HepG2 (cell line): ENCODE data around the gene CTSZ. TPM values are rescaled to one million over a fixed set of nuclear protein-coding genes. Genes with fewer than 3 reads are reported as not detected.

Source experiments
- DNMT3B ChIP-seq: conservative IDR thresholded peaks from 2 replicates; pipeline ENCODE4 v1.6.1; 2016; ENCODE audit warnings: missing biosample characterization, control low read depth
- GLI4 ChIP-seq: sonication (generic); formaldehyde crosslinking; IDR thresholded peaks from 2 replicates; pipeline ENCODE4 v1.5.1; 2020; ENCODE audit warnings: missing genetic modification reagents, mild to moderate bottlenecking, moderate library complexity, borderline replicate concordance
- HNF4A ChIP-seq: sonication (generic); formaldehyde crosslinking; IDR thresholded peaks from 2 replicates; pipeline ENCODE4 v1.4.0; 2020; ENCODE audit warnings: missing genetic modification reagents
- KLF12 ChIP-seq: sonication (generic); formaldehyde crosslinking; IDR thresholded peaks from 2 replicates; pipeline ENCODE4 v1.4.0; 2020; ENCODE audit warnings: missing genetic modification reagents, borderline replicate concordance
- MXI1 ChIP-seq: IDR thresholded peaks from 3 replicates; pipeline ENCODE4 v1.6.1; 2012; ENCODE audit warnings: low read depth, low read length, inconsistent platforms, borderline replicate concordance
- NCOR1 ChIP-seq: fragments of 200-600 bp; sonication (generic); IDR thresholded peaks from 2 replicates; pipeline ENCODE4 v1.7.0; 2017; ENCODE audit warnings: antibody characterized with exemption, low read length, borderline replicate concordance
- NR2F2 ChIP-seq: IDR thresholded peaks from 2 replicates; pipeline ENCODE4 v1.6.1; 2012; ENCODE audit warnings: low read depth, inconsistent platforms, borderline replicate concordance
- SATB2 ChIP-seq: sonication (generic); formaldehyde crosslinking; IDR thresholded peaks from 2 replicates; pipeline ENCODE4 v1.5.0; 2020; ENCODE audit warnings: missing genetic modification reagents
- SOX6 ChIP-seq, 2 experiments: fragments of 450-650 bp in 1 of 2; sonication (generic) in 1 of 2; formaldehyde crosslinking in 1 of 2; IDR thresholded peaks; 2 replicates each; pipeline versions ENCODE4 v1.4.0 to v1.6.1; 2017 to 2020; ENCODE audit warnings: antibody characterized with exemption in 1 of 2, mild to moderate bottlenecking in 1 of 2, missing genetic modification reagents in 1 of 2
- SP2 ChIP-seq: sonication (generic); formaldehyde crosslinking; IDR thresholded peaks from 2 replicates; pipeline ENCODE4 v1.5.1; 2020; ENCODE audit warnings: mild to moderate bottlenecking, missing genetic modification reagents
- SP4 ChIP-seq: sonication (generic); formaldehyde crosslinking; IDR thresholded peaks from 2 replicates; pipeline ENCODE4 v1.8.1; 2023; ENCODE audit warnings: mild to moderate bottlenecking, missing genetic modification reagents
- TSC22D2 ChIP-seq: sonication (generic); formaldehyde crosslinking; IDR thresholded peaks from 2 replicates; pipeline ENCODE4 v1.5.1; 2020; ENCODE audit warnings: missing genetic modification reagents, mild to moderate bottlenecking, borderline replicate concordance
- ZNF253 ChIP-seq: sonication (generic); formaldehyde crosslinking; IDR thresholded peaks from 2 replicates; pipeline ENCODE4 v1.8.0; 2022; ENCODE audit warnings: mild to moderate bottlenecking, missing genetic modification reagents, borderline replicate concordance
- ZNF329 ChIP-seq: sonication (generic); formaldehyde crosslinking; IDR thresholded peaks from 2 replicates; pipeline ENCODE4 v1.9.0; 2021; ENCODE audit warnings: low read depth, mild to moderate bottlenecking, missing genetic modification reagents
- ZNF546 ChIP-seq: sonication (generic); formaldehyde crosslinking; conservative IDR thresholded peaks from 2 replicates; pipeline ENCODE4 v1.8.1; 2023; ENCODE audit warnings: mild to moderate bottlenecking, missing genetic modification reagents
- ZSCAN22 ChIP-seq: sonication (generic); formaldehyde crosslinking; IDR thresholded peaks from 2 replicates; pipeline ENCODE4 v1.4.0; 2020; ENCODE audit warnings: mild to moderate bottlenecking, missing genetic modification reagents
- polyA plus RNA-seq, 8 experiments: library from polyadenylated mRNA; depleted of rRNA in 3 of 8; stranded (reverse) in 7 of 8; unstranded in 1 of 8; fragments of >200 nt; fragmentation: Illumina TruSeq in 4 of 8; extraction: Trizol in 4 of 8; gene quantifications; 2 replicates each; pipeline versions ENCODE4 v1.2.1 to v1.2.3, GENCODE V29; 2011 to 2016; ENCODE audit warnings: low read depth in 4 of 8, missing spikeins in 1 of 8, mixed read lengths in 1 of 8; ENCODE audit not compliant: insufficient read depth in 1 of 8
- total RNA-seq, 5 experiments: library from RNA; depleted of rRNA; stranded (reverse); fragments of >200 nt; fragmentation: Illumina TruSeq; extraction: Trizol; gene quantifications; 2 replicates each; pipeline ENCODE4 v1.2.3, GENCODE V29; 2016; ENCODE audit warnings: low read depth in 1 of 5
- TF ChIP-seq, protein P1 (sequence below): IDR thresholded peaks from 2 replicates; pipeline ENCODE4 v1.6.1; 2016; ENCODE audit warnings: mild to moderate bottlenecking
- TF ChIP-seq, protein P2 (sequence below): sonication (generic); formaldehyde crosslinking; IDR thresholded peaks from 2 replicates; pipeline ENCODE4 v1.4.0; 2020; ENCODE audit warnings: missing genetic modification reagents
- TF ChIP-seq, protein P3 (sequence below): sonication (generic); formaldehyde crosslinking; IDR thresholded peaks from 2 replicates; pipeline ENCODE4 v1.4.0; 2020; ENCODE audit warnings: missing genetic modification reagents, borderline replicate concordance
- TF ChIP-seq, protein P4 (sequence below): sonication (generic); formaldehyde crosslinking; conservative IDR thresholded peaks from 2 replicates; pipeline ENCODE4 v1.4.0; 2020; ENCODE audit warnings: mild to moderate bottlenecking, missing genetic modification reagents, moderate library complexity
- TF ChIP-seq, protein P5 (sequence below): sonication (generic); formaldehyde crosslinking; conservative IDR thresholded peaks from 2 replicates; pipeline ENCODE4 v1.4.0; 2020; ENCODE audit warnings: missing genetic modification reagents

The CTSZ gene
- total and polyA plus RNA-seq, 2 of the 13 experiments (the other 11 are each of a cell fraction or from before 2014, with no cell fraction given) = 0.33 TPM; not detected in 1

DNA sequence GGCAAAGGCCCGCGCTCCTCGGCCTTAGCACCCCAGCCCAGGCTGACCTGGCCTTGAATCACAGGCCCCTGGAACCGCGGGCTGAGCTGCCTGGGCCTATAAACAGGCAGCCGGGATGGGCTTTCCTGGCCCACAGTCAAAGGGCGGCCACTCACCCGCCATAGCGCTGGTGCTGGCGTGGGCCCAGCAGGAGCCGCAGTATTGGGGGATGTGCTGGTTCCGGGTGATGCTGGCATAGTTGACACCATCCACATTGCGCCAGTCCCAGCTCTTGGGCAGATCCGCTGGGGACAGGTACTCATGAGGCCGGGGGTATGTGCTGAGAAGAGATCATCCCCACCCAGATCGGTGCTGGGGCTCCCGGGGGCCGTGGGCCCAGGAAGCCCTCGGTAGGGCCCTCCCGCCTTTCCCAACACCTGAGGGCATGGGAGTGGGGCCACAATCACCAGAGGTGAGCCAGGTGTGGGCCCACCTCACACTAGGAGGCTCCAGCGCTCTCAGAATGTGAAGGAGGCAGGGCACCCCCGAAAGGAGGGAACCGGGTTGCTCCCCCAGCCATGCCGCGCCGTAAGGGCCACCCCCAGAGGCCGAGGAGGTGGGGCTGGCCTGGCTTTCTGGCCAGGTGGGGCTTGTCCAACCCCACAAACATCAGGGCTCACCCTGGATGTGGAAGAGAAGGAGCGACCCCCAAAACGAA is 739 bp downstream of the CTSZ start (continued):
- TF ChIP-seq, protein P1, sequence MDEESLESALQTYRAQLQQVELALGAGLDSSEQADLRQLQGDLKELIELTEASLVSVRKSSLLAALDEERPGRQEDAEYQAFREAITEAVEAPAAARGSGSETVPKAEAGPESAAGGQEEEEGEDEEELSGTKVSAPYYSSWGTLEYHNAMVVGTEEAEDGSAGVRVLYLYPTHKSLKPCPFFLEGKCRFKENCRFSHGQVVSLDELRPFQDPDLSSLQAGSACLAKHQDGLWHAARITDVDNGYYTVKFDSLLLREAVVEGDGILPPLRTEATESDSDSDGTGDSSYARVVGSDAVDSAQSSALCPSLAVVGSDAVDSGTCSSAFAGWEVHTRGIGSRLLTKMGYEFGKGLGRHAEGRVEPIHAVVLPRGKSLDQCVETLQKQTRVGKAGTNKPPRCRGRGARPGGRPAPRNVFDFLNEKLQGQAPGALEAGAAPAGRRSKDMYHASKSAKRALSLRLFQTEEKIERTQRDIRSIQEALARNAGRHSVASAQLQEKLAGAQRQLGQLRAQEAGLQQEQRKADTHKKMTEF (CRISPR knock-in tag) = peak; percentile 41; the same call in 1 of the 2 replicates
- TF ChIP-seq SP4 (CRISPR knock-in tag) = no peak
- TF ChIP-seq, protein P2, sequence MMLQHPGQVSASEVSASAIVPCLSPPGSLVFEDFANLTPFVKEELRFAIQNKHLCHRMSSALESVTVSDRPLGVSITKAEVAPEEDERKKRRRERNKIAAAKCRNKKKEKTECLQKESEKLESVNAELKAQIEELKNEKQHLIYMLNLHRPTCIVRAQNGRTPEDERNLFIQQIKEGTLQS (CRISPR knock-in tag) = no peak
- no peak for TF ChIP-seq NR2F2
- TF ChIP-seq ZNF546 (CRISPR knock-in tag) = peak; percentile 49; the same call in 1 of the 2 replicates
- TF ChIP-seq ZNF253 = no peak
- no peak for TF ChIP-seq SATB2
- TF ChIP-seq, protein P3, sequence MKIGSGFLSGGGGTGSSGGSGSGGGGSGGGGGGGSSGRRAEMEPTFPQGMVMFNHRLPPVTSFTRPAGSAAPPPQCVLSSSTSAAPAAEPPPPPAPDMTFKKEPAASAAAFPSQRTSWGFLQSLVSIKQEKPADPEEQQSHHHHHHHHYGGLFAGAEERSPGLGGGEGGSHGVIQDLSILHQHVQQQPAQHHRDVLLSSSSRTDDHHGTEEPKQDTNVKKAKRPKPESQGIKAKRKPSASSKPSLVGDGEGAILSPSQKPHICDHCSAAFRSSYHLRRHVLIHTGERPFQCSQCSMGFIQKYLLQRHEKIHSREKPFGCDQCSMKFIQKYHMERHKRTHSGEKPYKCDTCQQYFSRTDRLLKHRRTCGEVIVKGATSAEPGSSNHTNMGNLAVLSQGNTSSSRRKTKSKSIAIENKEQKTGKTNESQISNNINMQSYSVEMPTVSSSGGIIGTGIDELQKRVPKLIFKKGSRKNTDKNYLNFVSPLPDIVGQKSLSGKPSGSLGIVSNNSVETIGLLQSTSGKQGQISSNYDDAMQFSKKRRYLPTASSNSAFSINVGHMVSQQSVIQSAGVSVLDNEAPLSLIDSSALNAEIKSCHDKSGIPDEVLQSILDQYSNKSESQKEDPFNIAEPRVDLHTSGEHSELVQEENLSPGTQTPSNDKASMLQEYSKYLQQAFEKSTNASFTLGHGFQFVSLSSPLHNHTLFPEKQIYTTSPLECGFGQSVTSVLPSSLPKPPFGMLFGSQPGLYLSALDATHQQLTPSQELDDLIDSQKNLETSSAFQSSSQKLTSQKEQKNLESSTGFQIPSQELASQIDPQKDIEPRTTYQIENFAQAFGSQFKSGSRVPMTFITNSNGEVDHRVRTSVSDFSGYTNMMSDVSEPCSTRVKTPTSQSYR (CRISPR knock-in tag) = no peak
- TF ChIP-seq, protein P4, sequence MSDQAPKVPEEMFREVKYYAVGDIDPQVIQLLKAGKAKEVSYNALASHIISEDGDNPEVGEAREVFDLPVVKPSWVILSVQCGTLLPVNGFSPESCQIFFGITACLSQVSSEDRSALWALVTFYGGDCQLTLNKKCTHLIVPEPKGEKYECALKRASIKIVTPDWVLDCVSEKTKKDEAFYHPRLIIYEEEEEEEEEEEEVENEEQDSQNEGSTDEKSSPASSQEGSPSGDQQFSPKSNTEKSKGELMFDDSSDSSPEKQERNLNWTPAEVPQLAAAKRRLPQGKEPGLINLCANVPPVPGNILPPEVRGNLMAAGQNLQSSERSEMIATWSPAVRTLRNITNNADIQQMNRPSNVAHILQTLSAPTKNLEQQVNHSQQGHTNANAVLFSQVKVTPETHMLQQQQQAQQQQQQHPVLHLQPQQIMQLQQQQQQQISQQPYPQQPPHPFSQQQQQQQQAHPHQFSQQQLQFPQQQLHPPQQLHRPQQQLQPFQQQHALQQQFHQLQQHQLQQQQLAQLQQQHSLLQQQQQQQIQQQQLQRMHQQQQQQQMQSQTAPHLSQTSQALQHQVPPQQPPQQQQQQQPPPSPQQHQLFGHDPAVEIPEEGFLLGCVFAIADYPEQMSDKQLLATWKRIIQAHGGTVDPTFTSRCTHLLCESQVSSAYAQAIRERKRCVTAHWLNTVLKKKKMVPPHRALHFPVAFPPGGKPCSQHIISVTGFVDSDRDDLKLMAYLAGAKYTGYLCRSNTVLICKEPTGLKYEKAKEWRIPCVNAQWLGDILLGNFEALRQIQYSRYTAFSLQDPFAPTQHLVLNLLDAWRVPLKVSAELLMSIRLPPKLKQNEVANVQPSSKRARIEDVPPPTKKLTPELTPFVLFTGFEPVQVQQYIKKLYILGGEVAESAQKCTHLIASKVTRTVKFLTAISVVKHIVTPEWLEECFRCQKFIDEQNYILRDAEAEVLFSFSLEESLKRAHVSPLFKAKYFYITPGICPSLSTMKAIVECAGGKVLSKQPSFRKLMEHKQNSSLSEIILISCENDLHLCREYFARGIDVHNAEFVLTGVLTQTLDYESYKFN = 0 out of 2 replicates have a peak, but pooled peaks have one; percentile 36
- no peak for TF ChIP-seq SOX6 (IDR thresholded peaks at IDR 0.05)
- TF ChIP-seq SOX6 (CRISPR knock-in tag; IDR thresholded peaks at IDR 0.05) = no peak
- no peak for TF ChIP-seq SP2 (CRISPR knock-in tag)
- TF ChIP-seq TSC22D2 (CRISPR knock-in tag) = no peak
- TF ChIP-seq NCOR1 = no peak
- TF ChIP-seq ZSCAN22 (CRISPR knock-in tag) = no peak
- TF ChIP-seq DNMT3B (CRISPR knock-in tag) = no peak
- TF ChIP-seq HNF4A (CRISPR knock-in tag) = peak; percentile 77
- TF ChIP-seq MXI1 = no peak
- no peak for TF ChIP-seq KLF12 (CRISPR knock-in tag)
- TF ChIP-seq, protein P5, sequence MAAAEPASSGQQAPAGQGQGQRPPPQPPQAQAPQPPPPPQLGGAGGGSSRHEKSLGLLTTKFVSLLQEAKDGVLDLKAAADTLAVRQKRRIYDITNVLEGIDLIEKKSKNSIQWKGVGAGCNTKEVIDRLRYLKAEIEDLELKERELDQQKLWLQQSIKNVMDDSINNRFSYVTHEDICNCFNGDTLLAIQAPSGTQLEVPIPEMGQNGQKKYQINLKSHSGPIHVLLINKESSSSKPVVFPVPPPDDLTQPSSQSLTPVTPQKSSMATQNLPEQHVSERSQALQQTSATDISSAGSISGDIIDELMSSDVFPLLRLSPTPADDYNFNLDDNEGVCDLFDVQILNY (CRISPR knock-in tag) = no peak
- TF ChIP-seq ZNF329 = no peak
- TF ChIP-seq GLI4 = no peak
